ENCODE data around the gene GAST.

The GAST gene

GRCh38 chr17:41750862-41751261 is 38.7 kb downstream of the GAST start:
- DNase-seq: no peak

- DNase-seq: no peak
Measured at GRCh38 chr17:41751288-41751687, 39.2 kb downstream of the GAST start.

- DNase-seq: no peak
Measured at GRCh38 chr17:41754066-41754465, 41.9 kb downstream of the GAST start.

- DNase-seq: no peak
Measured at GRCh38 chr17:41758601-41759000, 46.5 kb downstream of the GAST start.

- no peak for DNase-seq
Measured at GRCh38 chr17:41760878-41761277, 48.7 kb downstream of the GAST start.

GRCh38 chr17:41762391-41762790 is 50.3 kb downstream of the GAST start:
- no peak for DNase-seq

- no peak for DNase-seq
Measured at GRCh38 chr17:41762841-41763240, 50.7 kb downstream of the GAST start.

- DNase-seq: no peak
Measured at GRCh38 chr17:41763327-41763726, 51.2 kb downstream of the GAST start.
